ENCODE measurements around the gene SCUBE3.

GRCh38 chr6:35247642-35248231, 34.0 kb downstream of the SCUBE3 start:
- TF ChIP-seq EZH2 (IDR thresholded peaks at IDR 0.05): no peak
- TF ChIP-seq POLR2AphosphoS5 (IDR thresholded peaks at IDR 0.05; ENCODE audit: borderline replicate concordance, low read depth, low read length): no peak

Data from SK-N-MC (cell line).